Activated CD8-positive, alpha-beta memory T cell treated with anti-CD3 and anti-CD28 coated beads for 48 hours (primary cell): Measurements from ENCODE around the gene OSBPL6.

ENCODE experiments used
- DNase-seq, 3 experiments: peaks; one replicate each; pipeline ENCODE4 v3.0.0-alpha.2; 2020; ENCODE audit warnings: low read depth in 2 of 3, low spot score in 2 of 3

OSBPL6 gene

DNA sequence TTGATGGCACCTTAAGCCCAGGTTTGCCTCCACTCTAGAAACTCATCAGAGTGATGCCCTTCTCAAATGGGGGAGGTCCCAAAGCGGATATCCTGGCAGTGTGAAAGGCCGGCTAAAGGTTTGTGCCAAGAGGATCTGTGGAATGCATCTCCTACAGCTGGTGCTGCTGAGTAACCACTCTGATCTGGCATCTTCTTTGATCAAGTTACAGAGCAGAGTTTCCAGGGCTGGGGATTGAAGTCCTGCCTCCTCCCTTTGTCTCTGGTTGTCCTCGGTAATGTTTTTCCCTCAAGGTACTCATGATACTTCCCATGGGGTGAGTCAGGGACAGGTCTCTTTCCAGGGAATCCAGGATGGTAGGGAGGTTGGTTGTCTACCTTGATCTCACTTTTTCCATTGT is 232.1 kb downstream of the OSBPL6 start:
- DNase-seq = no peak

DNA sequence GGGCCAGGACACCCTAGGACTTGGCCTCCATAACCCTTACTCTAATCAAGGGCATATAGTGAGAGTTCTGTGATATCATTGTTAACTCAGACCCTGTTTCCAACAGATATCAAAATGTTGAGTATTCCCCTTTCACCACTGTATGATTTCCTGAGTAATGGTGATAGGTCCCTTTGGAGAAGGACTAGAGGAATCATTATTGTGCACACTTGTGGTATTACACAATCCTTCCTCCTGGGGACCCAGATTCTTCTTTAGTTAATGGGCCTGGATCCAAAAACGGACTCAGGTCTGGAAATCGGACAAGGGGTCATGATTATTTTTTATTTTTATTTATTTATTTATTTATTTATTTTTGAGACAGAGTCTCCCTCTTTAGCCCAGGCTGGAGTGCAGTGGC is 233.1 kb downstream of the OSBPL6 start:
- no peak for DNase-seq

DNA sequence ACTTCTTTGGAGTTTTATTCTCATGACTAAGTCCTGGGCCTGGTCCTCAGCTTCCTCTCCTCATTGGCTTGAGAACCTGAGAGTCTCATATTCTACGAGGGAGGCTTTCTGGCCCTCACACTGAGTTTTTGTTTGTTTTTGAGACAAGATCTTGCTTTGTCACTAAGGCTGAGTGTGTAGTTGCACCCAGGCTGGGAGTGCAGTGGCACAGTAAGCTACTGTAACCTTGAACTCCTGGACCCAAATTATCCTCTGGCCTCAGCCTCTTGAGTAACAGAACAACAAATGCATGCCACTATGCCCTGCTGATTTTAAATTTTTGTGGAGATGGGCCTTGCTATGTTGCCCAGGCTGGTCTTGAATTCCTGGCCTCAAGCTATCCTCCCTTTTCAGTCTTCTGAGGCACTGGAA is 234.1 kb downstream of the OSBPL6 start:
- no peak for DNase-seq

DNA sequence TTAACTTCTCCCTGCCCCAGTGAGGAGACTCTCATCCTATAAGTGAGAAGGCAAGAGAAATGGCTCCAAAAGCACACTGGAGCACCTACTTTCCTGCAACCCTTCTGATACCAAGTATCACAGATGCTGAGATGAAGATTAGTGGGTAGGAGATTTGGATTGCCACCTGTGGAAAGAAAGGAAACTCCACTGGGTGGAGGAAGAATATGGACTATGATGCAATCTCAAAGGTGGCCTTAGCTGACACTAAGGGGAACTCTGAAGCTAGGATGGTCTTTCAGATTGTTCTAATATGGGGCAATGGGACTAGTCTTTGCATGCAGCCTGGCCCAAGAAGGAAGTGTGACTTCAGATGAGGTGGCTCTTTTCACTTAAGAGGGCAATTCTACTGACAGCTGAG is 235.0 kb downstream of the OSBPL6 start:
- no peak for DNase-seq

DNA sequence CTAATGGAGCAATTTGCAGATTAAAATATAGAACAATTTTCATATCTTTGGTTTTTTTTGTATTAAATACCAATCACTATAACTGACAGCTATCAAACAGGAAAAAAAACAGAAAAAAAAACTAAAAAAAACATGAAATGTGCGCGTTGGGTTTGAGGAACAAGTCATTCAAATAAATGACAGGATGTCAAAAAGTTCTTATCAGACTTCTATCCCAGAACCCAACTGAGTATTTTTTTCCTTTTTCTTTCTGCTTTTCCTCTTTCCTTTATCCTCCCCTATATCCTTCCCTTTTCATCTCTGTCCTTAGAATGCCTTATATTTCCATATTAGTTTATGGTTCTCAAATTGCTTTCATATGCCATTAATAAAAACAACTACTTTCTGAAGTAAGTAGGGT is 242.3 kb downstream of the OSBPL6 start:
- no peak for DNase-seq

DNA sequence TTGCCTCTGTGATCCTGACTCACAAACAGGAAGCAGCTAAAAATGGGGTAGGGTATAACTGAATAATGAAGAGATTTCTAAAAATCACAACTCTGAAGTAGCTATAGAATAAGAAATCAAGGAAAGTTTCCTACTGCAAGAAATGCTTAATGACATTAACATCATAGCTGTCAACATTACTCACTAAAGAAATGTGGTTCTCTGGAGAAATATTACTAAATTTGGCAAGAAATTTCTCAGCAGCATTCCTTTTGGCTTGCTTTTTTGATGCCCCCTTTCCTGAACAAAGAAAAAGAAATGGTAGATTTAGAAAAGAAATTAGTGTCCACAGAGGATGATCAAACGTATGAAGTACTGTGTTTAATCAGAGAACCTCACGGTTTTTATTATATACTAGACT is 247.1 kb downstream of the OSBPL6 start:
- DNase-seq = no peak

DNA sequence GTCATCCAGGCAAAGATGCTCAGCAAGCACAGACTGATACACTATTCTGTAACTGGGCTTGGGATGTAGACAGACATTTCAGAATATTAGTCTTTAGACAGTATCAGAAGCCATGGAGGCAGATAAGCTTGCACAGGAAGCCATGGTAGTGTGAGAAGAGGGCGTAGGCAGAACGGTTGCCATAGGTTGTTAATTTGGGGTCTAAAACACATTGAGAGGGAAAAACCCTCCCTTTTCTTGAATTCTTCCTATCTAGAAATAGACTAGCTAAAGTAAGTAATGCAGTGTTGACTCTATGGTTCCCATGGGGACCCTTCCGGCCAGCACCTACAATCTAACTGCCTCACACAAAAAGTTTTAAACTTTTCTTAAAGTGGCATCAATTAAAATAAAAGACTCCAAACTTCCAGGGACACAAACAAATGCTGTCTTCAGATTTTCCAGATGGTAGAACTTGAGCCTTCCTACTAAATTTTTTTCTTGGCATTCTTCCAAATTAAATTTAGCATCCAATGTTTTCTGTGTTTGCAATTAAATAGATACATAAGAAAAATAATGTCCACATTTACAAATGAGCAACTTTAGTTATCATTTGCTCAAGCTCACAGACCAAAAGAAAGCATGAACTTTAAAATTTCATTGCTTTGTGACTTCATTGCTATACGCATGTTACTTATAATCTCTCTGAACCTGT is 254.8 kb downstream of the OSBPL6 start:
- DNase-seq = no peak

DNA sequence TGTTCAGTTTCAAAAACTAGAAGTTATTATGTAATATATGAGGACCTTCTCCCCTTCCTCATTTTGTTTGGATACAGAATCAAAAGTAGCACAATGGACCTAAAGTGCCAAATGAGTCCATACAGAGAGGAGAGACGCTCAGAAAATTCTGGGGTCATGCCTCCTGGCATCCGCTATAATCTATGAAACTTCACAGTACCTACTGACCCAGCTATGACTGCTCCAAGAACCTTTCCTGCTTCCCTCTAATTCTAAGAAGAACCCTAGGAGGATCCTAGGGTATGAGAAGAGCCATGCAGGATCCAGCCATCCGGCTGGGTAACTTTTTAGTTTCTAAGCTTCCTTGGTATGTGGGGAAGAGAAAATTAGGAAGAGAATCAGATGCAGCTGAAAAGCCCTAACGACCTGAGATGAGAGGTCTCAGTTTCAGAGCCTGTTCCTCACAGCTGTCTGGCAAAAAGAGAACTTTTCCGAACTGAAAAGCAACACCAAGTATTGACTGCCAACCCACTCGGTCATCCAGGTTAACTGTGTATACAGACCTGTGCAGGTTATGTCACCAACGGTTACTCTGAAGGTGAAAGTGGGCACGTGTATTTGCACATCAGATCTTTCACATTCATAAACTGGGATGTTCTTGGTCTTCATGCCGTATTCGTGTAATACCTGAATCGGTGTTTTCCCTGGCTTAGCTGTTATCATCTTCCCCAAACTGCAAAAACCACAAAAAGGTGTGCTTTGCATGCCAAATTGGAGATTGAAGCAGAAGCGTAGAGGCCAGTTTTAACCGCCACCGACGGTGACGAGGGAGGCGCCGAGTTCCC is 255.6 kb downstream of the OSBPL6 start:
- no peak for DNase-seq

DNA sequence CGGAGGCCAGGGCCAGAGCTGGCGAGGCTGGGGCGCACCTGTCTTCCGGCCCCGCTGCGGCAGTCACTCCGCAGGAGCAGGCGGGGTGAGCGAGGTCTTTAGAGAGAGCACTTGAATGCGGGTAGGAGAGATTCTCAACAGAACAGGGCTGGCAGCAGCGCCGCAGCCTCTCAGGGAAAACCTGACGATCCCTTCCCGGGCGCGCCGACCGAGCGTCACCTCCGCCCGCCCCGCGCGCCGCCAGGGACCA is 256.1 kb downstream of the OSBPL6 start:
- DNase-seq = peak in 2 of 3 experiments; percentile 42 to 68

DNA sequence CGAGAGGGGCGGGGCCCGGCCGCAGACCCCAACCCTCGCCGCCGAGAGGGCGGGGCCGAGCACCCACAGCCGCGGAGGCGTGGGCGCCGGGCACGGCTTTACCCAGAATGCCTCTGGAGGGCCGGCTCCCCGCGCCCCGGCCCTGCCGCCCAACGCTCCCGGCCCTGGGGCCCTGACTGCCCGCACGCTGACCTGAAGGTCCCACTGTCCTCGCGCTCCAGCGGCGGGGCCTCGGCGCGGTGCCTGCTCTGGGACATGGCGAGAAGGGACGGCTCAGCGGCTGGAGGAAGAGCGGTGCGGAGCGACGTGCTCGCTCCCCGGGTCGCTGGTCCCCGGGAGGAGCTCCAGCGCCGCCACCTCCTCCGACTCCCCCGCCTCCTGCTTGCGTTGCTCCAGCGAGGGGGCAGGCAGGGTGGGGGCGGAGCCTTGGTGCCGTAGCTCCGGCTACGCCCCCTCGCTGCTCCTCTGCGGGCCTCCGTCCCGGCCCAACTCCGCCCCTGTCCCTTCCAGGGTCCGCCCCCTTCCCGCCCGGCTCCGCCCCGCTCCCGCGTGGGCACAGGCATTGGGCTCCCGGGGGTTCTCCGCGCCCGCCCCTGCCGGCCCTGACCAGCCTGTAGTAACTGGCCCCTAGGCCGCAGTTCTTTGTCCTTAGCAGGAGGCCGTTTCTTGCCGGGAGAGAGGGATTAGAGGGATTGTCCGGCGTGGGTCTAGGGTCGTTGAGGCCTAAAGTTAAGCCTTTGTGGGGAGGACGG is 256.6 kb downstream of the OSBPL6 start, which contains the start of the genes PJVK and PRKRA:
PJVK (plus strand) TSS at position 605 of the 752 bp plus-strand sequence. CDS start 2,032 bp downstream, outside the sequence.
PRKRA (minus strand) TSS at position 402 of the 752 bp plus-strand sequence; CDS start at position 257, 145 bp downstream.
- DNase-seq = peak; percentile 82 to 93 (median 91)

DNA sequence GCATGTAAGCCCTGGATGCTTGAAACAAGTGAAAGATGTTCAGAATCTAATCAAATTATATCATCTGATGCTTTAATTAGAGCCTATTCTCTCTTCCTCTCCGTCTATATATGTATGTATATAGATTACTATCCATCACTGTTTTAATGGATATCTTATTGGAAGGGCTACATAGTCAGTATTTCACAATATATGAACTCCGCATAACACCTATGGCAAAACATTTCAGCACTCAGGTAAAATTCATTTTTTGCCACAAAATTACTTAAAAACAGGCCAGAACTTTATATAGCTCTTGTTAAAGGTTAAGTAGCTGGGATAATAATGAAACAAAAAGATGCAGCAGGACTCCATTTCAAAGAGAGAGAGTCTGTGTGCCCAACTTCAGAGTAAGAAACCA is 258.0 kb downstream of the OSBPL6 start:
- no peak for DNase-seq
